CD14-positive monocyte (primary cell): ENCODE data around the gene SLC6A12. TPM values are rescaled to one million over a fixed set of nuclear protein-coding genes. Genes with fewer than 3 reads are reported as not detected.

Source experiments
- DNase-seq, 3 donors: peaks; one replicate each; pipeline ENCODE4 v3.0.0-alpha.2; 2011 to 2022
- H2AFZ ChIP-seq: 2 replicates; pipeline ENCODE4 v1.6.0; 2012; ENCODE audit warnings: mild to moderate bottlenecking, low read depth, low read length, inconsistent platforms; ENCODE audit not compliant: insufficient read depth, poor library complexity, severe bottlenecking
- H3K27ac ChIP-seq, 2 donors: 1 replicate in 1 of 2; 2 replicates in 1 of 2; pipeline ENCODE4 v1.5.1; 2012 to 2013; ENCODE audit warnings: low read length in 2 of 2, control low read depth in 1 of 2, inconsistent platforms in 1 of 2, low read depth in 1 of 2, mild to moderate bottlenecking in 1 of 2
- H3K27me3 ChIP-seq, 2 donors: one replicate each; pipeline versions ENCODE4 v1.6.0 to v1.6.1; 2011 to 2013; ENCODE audit warnings: low read length in 2 of 2; ENCODE audit not compliant: control insufficient read depth in 2 of 2, insufficient read depth in 2 of 2
- H3K36me3 ChIP-seq, 2 donors: replicated peaks in 1 of 2; 1 replicate in 1 of 2; 2 replicates in 1 of 2; pipeline versions ENCODE4 v1.5.1 to v1.6.1; 2012 to 2013; ENCODE audit warnings: low read length in 2 of 2, control low read depth in 1 of 2, inconsistent platforms in 1 of 2, mild to moderate bottlenecking in 1 of 2; ENCODE audit not compliant: insufficient read depth in 2 of 2, control insufficient read depth in 1 of 2
- H3K4me1 ChIP-seq, 2 donors: 1 replicate in 1 of 2; 2 replicates in 1 of 2; pipeline versions ENCODE4 v1.5.1 to v1.6.1; 2012 to 2013; ENCODE audit warnings: low read length in 2 of 2, control low read depth in 1 of 2, inconsistent platforms in 1 of 2, mild to moderate bottlenecking in 1 of 2, moderate library complexity in 1 of 2; ENCODE audit not compliant: insufficient read depth in 2 of 2, control insufficient read depth in 1 of 2
- H3K4me2 ChIP-seq: replicated peaks from 2 replicates; pipeline ENCODE3; 2012; ENCODE audit warnings: low read length, moderate library complexity, mild to moderate bottlenecking; ENCODE audit not compliant: poor library complexity, severe bottlenecking; ENCODE audit errors: extremely low read depth
- H3K4me3 ChIP-seq, 3 experiments: fragments of 200-600 bp in 1 of 3; sonication (generic) in 1 of 3; replicated peaks in 1 of 3; 1 replicate in 2 of 3; 2 replicates in 1 of 3; pipeline ENCODE4 v1.5.1; 2011 to 2013; ENCODE audit warnings: low read length in 3 of 3, mild to moderate bottlenecking in 3 of 3, control low read depth in 2 of 3, low read depth in 2 of 3, inconsistent platforms in 1 of 3, moderate library complexity in 1 of 3
- H3K79me2 ChIP-seq: 2 replicates; pipeline ENCODE4 v1.6.0; 2012; ENCODE audit warnings: mild to moderate bottlenecking, control low read depth, inconsistent platforms, low read length, moderate library complexity; ENCODE audit not compliant: insufficient read depth
- H3K9ac ChIP-seq: 2 replicates; pipeline ENCODE4 v1.6.0; 2017; ENCODE audit warnings: low read length, mild to moderate bottlenecking; ENCODE audit not compliant: insufficient read depth, poor library complexity, severe bottlenecking
- H3K9me3 ChIP-seq, 2 donors: replicated peaks in 1 of 2; 1 replicate in 1 of 2; 2 replicates in 1 of 2; pipeline versions ENCODE4 v1.5.1 to v1.6.1; 2012 to 2013; ENCODE audit warnings: low read length in 2 of 2, control low read depth in 1 of 2; ENCODE audit not compliant: control insufficient read depth in 1 of 2, insufficient read depth in 1 of 2
- H4K20me1 ChIP-seq: 2 replicates; pipeline ENCODE4 v1.6.0; 2012; ENCODE audit warnings: mild to moderate bottlenecking, low read length, control low read depth, moderate library complexity; ENCODE audit not compliant: insufficient read depth
- H3K27ac Mint-ChIP-seq, 7 donors: one replicate each; pipeline ENCODE4 v1.8.0; 2020; ENCODE audit warnings: mild to moderate bottlenecking in 7 of 7, mixed read lengths in 7 of 7, moderate library complexity in 6 of 7, inconsistent platforms in 2 of 7
- H3K27me3 Mint-ChIP-seq, 3 donors: one replicate each; pipeline ENCODE4 v1.8.0; 2021 to 2022; ENCODE audit warnings: low read depth in 3 of 3, mild to moderate bottlenecking in 3 of 3, mixed read lengths in 3 of 3, moderate library complexity in 3 of 3, inconsistent platforms in 1 of 3
- H3K36me3 Mint-ChIP-seq, 2 donors: one replicate each; pipeline ENCODE4 v1.8.0; 2020; ENCODE audit warnings: mixed read lengths in 2 of 2, inconsistent platforms in 1 of 2, mild to moderate bottlenecking in 1 of 2
- H3K4me1 Mint-ChIP-seq: one replicate; pipeline ENCODE4 v1.8.0; 2020; ENCODE audit warnings: mild to moderate bottlenecking, mixed read lengths
- H3K4me3 Mint-ChIP-seq, 2 donors: one replicate each; pipeline ENCODE4 v1.8.0; 2020; ENCODE audit warnings: mild to moderate bottlenecking in 2 of 2, mixed read lengths in 2 of 2, moderate library complexity in 1 of 2
- H3K9me3 Mint-ChIP-seq, 7 donors: one replicate each; pipeline ENCODE4 v1.8.0; 2020 to 2022; ENCODE audit warnings: mixed read lengths in 7 of 7, mild to moderate bottlenecking in 6 of 7, moderate library complexity in 6 of 7, inconsistent platforms in 2 of 7
- CTCF ChIP-seq: fragments of 200-600 bp; IDR thresholded peaks from one replicate; pipeline ENCODE4 v1.8.0; 2022; ENCODE audit warnings: antibody characterized with exemption, mild to moderate bottlenecking
- WGBS: methylation state at CpG from one replicate; pipeline ENCODE4 v1.1.5; 2013; ENCODE audit warnings: missing lambda C conversion rate; ENCODE audit not compliant: insufficient coverage; 5-methylcytosine and 5-hydroxymethylcytosine counted together
- intact Hi-C, 2 donors: fragments of 100-400 bp; cut with micrococcal nuclease; formaldehyde crosslinking; loops; one replicate each; pipeline versions ENCODE4 v1.15.0 to v1.15.1; 2023
- polyA plus RNA-seq, 3 donors: library from polyadenylated mRNA; depleted of rRNA in 1 of 3; unstranded in 2 of 3; stranded (reverse) in 1 of 3; fragments of 300-500 nt in 2 of 3; fragments of >200 nt in 1 of 3; fragmentation: Illumina TruSeq in 2 of 3; gene quantifications; 1 replicate in 2 of 3; 2 replicates in 1 of 3; pipeline ENCODE4 v1.2.3, GENCODE V29; 2012 to 2021

The SLC6A12 gene
- polyA plus RNA-seq, 3 donors, result 5.7 to 8.3 (median 8.0) TPM

DNA sequence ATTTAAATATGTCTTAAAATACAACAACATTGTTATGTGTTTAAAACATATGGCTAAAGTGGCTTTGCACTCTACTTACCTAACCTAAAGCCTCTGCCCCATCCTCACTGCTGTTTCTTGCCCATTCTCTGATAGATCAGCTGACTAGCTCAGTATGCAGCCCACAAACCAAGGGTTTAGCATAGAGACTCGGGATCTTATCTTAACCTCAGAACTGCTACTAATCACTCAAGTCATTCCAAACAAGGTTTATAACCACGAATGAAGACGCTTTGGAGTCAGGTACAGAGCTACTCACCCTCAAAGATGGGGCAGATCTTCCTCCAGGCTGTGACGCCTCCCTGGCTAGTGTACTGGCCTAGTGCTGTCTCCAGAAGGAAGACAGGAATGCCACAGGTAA lies 29.4 kb upstream of the SLC6A12 start:
- Mint-ChIP-seq H3K4me1 (no peaks in the 10 kb centered on the region), H3K9me3 (peaks cover 12 to 31% (median 22%) of the 10 kb centered on the region in 7 donors), H3K4me3 (no peak overlapping the region), H3K27ac (no peak overlapping the region), H3K27me3 (peaks cover 12 to 17% (median 13%) of the 10 kb centered on the region in 3 donors), H3K36me3 (no peaks in the 10 kb centered on the region)
- H3K36me3 ChIP-seq, result no peaks in the 10 kb centered on the region
- H3K4me1 ChIP-seq, result no peaks in the 10 kb centered on the region
- 38% methylated on average over 1 of the region's 4 CpGs for WGBS
- intact Hi-C loops, result no loop called here
- H3K79me2 ChIP-seq, result no peaks in the 10 kb centered on the region
- no peaks in the 10 kb centered on the region for H3K27me3 ChIP-seq
- no peak for DNase-seq
- no peaks in the 10 kb centered on the region for H4K20me1 ChIP-seq
- H3K27ac ChIP-seq, result no peak overlapping the region
- H3K4me3 ChIP-seq, result no peak overlapping the region
- H3K9ac ChIP-seq, result no peak overlapping the region
- peaks cover 8 to 17% of the 10 kb centered on the region in 2 donors for H3K9me3 ChIP-seq
- no peak overlapping the region for H2AFZ ChIP-seq
- TF ChIP-seq CTCF, result no peak
- H3K4me2 ChIP-seq, result no peak overlapping the region

- Mint-ChIP-seq H3K4me1 (no peaks in the 10 kb centered on the region), H3K27ac (no peak overlapping the region), H3K4me3 (no peak overlapping the region), H3K9me3 (peaks cover 7 to 28% (median 21%) of the 10 kb centered on the region in 7 donors), H3K36me3 (no peaks in the 10 kb centered on the region), H3K27me3 (peaks cover 10 to 16% (median 14%) of the 10 kb centered on the region in 3 donors)
- peaks cover 9 to 17% of the 10 kb centered on the region in 2 donors for H3K9me3 ChIP-seq
- H3K4me3 ChIP-seq, result no peak overlapping the region
- no peaks in the 10 kb centered on the region for H3K36me3 ChIP-seq
- no peak overlapping the region for H3K9ac ChIP-seq
- H3K79me2 ChIP-seq, result no peaks in the 10 kb centered on the region
- intact Hi-C loops, result no loop called here
- H2AFZ ChIP-seq, result no peak overlapping the region
- 96% methylated on average over 10 of the region's 15 CpGs for WGBS
- H4K20me1 ChIP-seq, result no peaks in the 10 kb centered on the region
- no peak overlapping the region for H3K27ac ChIP-seq
- no peak for TF ChIP-seq CTCF
- no peaks in the 10 kb centered on the region for H3K4me1 ChIP-seq
- no peak for DNase-seq
- H3K4me2 ChIP-seq, result no peak overlapping the region
- no peaks in the 10 kb centered on the region for H3K27me3 ChIP-seq
These were observed 28.5 kb upstream of the SLC6A12 start for GRCh38 chr12:242496-242895.
